HG02763 (cell line): ENCODE results near the gene PGGHG.

Experiments
- ATAC-seq: cut with Tn5 transposase; IDR thresholded peaks from one replicate; pipeline ENCODE4 v1.9.1; 2021; ENCODE audit warnings: mild to moderate bottlenecking, moderate library complexity; ENCODE audit not compliant: unreplicated experiment

Gene PGGHG

DNA sequence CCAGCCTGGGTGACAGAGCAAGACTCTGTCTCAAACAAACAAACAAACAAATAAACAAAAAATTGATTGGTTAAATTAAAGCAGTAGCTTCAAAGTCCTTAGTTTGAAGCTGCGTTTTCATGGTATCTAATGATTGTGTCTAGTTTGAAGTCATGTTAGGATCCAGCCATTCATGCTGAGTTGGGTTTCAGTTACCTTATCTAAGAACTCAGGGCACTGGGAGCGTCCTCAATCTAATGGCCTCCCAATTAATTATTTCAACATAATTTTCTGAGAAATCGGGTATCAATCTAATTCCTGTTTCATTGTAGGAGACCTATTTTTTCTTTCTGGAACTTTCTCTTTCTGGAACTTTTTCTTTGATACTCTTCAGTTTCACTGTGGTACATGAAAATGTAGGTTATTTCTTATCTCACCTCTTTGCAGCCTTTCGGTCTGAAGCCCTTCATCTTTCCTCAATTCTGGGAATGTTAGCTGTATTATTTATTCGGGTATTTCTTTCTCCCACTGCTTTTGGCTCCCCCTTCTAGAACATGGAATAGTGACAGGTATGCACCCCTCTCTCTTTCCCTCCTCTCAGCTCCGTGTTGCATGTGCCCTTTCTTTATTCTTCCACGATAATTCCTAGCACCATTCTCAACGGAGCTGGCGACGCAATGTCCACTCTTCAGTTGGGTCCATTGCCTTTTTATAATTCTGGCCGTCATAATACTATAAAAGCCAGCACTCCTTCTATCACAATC lies 56.1 kb downstream of the PGGHG start:
- ATAC-seq, result no peak
